HG03095 (cell line): ENCODE results near the gene ASPM.

ENCODE experiments used
- ATAC-seq: cut with Tn5 transposase; IDR thresholded peaks from one replicate; pipeline ENCODE4 v1.9.1; 2021; ENCODE audit warnings: moderate library complexity; ENCODE audit not compliant: unreplicated experiment

The ASPM gene, protein sequence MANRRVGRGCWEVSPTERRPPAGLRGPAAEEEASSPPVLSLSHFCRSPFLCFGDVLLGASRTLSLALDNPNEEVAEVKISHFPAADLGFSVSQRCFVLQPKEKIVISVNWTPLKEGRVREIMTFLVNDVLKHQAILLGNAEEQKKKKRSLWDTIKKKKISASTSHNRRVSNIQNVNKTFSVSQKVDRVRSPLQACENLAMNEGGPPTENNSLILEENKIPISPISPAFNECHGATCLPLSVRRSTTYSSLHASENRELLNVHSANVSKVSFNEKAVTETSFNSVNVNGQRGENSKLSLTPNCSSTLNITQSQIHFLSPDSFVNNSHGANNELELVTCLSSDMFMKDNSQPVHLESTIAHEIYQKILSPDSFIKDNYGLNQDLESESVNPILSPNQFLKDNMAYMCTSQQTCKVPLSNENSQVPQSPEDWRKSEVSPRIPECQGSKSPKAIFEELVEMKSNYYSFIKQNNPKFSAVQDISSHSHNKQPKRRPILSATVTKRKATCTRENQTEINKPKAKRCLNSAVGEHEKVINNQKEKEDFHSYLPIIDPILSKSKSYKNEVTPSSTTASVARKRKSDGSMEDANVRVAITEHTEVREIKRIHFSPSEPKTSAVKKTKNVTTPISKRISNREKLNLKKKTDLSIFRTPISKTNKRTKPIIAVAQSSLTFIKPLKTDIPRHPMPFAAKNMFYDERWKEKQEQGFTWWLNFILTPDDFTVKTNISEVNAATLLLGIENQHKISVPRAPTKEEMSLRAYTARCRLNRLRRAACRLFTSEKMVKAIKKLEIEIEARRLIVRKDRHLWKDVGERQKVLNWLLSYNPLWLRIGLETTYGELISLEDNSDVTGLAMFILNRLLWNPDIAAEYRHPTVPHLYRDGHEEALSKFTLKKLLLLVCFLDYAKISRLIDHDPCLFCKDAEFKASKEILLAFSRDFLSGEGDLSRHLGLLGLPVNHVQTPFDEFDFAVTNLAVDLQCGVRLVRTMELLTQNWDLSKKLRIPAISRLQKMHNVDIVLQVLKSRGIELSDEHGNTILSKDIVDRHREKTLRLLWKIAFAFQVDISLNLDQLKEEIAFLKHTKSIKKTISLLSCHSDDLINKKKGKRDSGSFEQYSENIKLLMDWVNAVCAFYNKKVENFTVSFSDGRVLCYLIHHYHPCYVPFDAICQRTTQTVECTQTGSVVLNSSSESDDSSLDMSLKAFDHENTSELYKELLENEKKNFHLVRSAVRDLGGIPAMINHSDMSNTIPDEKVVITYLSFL (N-terminal part only)

DNA sequence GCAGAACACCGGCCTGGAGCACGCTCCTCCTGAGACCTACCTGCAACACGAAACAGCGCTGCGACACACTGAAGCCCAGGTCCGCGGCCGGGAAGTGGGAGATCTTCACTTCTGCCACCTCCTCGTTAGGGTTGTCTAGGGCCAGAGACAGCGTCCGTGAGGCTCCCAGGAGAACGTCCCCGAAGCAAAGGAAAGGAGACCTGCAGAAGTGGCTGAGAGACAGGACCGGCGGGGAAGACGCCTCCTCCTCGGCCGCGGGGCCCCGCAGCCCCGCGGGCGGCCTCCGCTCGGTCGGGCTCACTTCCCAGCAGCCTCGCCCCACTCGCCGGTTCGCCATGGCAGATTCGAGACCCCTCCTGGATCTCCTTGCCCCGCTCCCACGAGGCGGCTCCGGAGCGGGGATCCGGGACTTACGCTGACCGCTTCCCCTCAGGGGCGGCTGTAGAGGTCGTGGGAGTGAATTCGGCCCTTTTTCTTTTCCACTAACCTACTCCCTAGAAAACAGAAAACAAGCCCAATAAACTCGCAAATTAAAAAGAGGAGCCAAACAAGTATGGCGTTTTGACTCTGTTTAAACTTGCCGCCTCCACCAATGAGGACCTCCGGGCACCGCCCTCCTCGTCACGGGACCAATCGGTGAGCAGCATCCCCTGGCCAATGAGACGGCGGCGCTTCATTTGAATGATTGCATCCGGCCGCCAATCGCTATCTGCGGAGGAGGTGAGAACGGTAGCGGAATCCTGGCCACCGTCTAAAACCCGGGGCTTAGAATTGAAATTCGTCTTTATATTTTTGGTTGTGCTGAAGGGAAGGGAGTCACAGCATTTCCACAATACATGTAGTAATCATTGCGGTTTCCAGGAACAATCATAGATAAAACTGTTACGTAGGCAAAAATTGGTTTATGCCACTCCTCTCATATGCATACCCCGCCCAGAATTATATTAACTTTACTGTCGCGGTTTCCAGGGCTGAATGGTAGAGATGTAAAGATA is at the start of gene ASPM:
Gene ASPM (minus strand): TSS at position 569 of the 995 bp plus-strand sequence. CDS start 232 bp downstream, at position 337.
- peak; percentile 99 for ATAC-seq

DNA sequence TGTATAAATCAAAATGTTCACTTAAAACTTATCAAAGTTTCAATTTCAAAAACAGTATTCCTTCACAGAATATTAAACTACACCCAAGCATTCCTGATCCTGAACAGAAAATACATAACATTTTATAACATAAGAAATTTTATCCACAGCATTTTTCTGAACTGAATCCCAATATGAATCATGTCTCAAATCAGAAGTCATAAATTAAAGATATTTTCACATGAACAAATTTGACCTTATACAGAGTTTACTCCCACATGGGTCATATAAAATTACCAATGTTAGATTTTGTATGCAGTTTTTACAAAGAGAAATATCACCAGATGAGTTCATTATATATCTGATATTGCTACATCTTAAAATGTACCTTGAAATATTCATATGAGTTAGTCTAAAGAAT is 48.6 kb upstream of the ASPM start:
- ATAC-seq: no peak

DNA sequence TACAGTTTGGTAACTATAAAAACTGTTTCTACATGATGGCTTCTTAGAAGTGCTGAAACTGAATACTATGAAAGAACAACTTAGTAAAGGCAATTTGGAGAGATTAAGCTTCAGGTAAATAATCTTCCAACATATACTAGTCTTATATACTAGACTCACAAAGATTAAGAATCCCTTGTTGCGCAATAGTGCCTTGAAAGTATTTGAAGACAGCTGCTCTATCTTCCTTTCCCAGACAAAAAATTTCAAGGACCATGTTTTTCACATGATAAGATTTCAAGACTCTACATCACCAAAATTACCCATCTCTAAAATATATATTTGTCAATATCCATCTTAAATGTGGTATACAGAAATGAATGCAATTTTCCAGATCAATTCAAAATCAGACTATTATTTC is 37.7 kb upstream of the ASPM start:
- no peak for ATAC-seq

DNA sequence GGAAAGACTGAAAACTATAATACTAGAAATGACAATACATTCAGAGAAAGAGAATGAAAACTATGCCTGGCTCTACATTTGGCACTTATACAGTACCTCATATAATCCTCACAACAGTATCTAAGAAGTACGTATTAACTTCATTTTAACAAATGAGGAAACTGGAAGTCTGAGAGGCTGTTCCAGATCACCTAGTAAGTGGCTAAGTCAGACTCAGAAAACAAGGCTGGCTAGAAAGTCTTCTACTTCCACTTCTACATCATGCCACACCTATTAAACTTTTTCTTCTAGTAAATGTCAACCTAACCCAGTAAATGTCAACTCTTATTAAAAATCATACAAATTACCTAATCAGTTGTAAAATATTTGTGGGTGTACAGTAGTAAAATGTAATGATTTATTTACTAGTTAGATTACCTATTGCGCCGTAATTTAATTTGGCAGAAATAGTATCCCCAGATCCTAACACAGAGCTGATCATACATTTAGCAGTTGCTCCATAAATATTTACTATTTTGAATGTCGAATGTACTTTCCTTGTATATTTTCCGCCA is 36.8 kb upstream of the ASPM start:
- no peak for ATAC-seq

DNA sequence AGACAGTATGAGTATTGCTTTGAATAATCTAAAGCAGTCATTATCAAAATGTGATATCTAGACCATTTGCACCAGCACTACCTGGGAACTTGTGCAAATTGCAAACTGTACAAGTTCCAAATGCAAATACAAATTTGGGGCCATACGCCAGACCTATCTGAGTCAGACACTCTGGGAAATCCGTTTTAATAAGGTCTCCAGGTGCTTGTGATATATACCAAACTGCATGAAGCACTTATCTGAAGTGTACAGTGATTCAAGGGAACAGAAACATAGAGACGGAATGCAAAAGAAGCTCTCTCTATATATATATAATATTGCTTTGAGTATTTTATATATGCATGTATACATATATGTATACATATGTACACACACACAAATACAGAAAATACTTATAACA is 36.2 kb upstream of the ASPM start:
- ATAC-seq: no peak

DNA sequence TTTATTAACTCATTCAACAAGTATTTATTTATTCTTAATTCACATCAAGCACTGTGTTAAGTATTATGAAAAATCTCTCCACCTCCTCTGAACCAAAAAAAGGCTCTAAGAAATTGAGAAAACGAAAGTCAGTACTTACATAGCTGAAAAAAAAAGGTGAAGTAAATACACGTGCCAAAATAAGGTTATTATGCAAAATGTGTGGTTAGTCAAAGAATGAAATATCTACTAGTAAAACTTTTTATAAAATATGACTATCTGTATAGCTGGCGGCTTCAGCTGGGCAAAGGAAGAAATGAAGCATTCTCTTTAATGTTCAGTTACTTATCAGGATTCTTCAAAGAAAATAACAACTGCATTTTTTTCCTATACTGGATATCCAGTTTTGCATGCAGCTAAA is 35.5 kb upstream of the ASPM start:
- peak; percentile 63 for ATAC-seq

DNA sequence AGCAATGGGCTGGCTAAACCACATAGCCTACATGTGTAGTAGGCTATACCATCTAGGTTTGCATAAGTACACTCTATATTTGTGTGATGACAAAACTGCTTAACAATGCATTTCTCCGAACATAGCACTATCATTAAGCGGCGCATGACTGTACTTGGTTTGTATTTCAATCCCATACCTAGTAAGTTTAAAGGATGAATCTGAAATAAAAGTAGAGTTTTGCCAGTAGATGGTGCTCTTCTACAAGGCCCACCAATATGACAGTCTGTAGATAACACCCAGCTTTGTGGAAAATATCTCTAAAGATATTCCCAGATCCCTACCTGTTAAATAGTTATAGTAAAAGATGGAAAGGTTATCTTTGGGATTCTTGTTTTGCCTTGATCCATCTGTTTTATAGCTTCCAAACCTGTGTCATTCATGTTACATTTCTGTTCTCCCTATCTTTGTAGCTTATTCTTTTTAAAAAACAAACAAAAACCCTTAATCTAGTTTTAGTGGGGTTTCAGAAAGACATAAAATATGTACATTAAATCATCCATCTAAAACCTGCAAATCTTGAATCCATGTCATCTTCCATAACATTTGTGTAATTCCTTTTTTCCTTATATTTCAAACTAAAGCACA is 33.9 kb upstream of the ASPM start:
- peak; percentile 45 for ATAC-seq

DNA sequence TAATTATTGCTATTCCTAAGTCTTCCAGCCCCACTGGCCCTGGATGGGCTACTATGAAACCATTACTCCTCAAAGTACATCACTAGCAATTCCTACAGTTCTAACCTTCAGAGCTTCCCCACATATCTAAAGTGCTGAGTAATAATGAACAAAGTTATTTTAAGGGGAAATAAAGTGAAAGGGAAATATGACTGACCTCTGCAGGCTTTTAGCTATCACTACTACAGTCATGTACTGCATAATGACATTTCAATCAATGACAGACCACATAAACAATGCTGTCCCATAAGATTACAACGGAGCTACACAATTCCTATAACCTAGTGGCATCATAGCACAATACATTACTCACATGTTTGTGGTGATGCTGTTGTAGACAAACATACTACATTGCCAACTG is 32.5 kb upstream of the ASPM start:
- peak; percentile 47 for ATAC-seq

DNA sequence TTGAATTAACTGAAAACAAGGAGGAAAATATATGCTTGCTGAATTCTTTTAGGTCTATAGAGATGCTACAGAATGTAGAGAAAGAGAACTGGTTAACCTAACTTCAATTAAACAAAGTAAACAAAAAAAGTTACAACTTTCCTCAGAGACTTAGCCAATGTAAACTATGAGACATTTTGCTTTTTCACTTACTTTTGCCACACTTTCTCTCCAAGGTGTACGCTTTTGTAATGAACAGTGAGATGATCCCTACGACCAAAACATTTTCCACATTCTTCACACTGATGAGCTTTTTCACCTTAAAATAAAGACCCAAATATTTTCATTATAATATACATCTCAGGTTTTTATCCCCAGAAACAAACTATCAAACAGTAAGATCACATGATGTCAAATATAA is 28.3 kb upstream of the ASPM start:
- ATAC-seq: no peak

DNA sequence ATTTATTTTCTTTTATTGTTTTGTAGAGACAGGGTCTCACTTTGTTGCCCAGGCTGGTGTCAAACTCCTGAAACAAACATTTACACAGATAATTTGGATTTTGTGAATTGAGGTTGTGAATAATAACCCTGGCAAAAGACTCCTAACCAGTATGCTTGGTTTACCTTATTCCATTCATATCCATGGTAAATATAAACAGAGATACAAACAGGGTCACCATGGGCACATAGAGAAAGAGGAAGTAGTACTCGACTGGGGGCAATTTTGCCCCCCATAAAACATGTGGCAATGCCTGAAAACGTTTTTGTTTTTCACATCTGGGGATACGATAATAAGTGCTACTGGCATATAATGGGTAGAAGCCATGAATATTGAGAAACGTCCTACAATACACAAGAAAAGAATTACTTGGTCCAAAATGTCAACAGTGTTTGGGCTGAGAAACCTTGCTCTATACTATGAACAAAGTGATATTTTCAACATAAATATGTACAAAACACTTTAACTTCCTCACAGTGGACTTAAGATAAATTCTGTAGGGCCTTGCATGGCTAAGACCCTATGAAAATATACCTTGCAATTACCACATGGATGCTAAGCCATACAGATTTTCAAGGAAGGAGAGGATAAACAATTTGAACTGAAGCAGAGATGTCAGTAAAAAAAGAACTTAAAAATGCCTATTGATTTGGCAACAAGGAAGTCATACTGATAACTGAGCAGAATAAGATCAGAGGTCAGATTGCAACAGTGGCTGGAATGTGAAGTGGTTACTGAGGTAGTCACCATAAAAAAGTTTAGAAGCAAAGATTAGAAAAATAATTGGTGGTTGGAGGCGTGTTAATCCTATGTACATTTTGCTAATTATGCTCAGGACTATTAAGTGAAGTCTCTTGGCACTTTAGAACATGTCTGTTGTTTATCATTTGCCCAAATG is 27.4 kb upstream of the ASPM start:
- no peak for ATAC-seq

DNA sequence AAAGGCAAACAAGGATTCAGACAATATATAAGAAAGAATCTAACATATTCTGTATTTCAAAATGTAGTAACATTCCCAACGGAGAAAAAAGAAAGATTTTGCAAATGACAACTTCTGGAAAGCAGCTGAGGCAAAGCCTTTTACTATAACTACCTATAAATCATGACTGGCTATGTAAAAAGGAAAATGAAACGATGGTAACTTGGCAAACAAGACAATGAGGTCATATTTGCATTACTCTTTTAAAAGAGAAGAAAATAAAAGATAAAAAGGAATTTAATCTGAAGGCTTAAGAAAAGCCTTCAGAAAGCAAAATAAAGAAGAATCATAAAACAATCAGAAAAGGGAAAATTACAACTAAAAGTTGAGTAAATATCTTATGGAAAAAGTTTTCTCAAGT is 25.1 kb upstream of the ASPM start:
- ATAC-seq: no peak

DNA sequence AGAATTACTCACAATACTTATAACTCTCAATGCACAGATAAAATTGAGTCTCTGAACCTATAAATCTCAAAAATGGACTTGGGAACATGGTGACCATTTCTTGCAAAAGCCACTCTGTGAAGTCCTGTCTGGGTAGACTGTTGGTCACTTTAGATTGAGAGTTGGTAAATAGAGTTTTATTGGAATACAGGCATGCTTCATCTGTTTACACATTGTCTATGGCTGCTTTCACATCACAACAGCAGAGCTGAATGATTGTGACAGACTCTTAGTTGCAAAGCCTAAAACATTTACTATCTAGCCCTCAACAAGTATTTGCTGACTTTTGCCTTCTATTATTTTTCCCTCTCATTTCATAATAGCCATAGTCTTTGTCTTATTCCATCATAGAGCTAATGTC is 24.1 kb upstream of the ASPM start:
- no peak for ATAC-seq

DNA sequence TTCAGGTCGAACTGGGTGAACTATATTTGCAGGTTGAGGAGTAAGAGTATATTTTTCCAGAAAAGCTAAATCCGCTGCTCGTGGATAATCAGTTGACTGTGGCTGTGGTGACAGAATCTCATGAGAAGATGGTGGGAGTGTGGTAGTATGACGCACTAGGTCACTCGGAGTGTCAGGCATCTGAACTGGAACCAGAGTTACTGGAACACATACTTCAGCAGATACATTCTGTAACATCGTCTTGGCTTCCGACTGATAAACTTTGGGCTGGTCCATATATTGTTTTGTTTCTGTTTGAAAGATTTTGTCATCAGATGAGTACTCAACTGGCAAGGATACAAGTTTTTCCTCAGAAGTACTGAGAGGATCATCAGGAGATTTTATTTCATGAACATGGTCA is 13.0 kb upstream of the ASPM start:
- no peak for ATAC-seq

DNA sequence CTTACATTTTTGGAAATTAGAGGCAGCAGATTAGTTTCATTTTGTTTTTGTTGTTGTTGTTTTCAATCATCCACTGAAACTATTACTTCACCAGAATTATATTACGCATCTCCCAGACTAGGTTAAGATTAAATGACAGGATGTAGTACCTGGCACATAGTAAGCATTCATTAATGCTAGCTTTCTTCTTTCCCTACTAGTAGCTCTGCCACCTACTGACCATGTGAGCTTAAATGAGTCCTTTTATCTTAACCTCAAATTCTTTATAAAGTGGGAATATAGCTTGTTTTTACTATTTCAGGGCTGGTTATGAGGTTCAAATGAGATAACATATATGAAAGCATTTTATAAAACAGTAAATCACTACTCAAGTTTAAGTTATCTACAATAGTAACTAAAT is 10.2 kb upstream of the ASPM start:
- no peak for ATAC-seq

DNA sequence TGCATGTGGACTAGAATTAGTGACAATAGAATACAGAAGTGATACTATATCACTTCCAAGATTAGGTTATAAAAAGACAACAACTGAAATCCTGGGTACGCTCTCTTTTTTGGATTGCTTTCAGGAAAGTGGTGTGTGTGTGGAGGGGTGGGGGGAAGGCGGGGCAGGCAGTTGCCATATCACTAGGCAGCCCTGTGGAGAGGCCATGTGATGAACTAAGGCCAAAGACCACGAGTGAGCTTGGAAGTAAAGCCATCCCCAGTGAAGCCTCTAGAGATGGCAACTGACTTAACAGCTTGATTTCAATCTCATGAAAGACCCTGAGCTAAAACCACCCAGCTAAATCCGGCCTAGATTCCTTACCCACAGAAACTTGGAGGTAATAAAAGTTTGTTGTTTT is 6.2 kb upstream of the ASPM start:
- ATAC-seq: no peak

DNA sequence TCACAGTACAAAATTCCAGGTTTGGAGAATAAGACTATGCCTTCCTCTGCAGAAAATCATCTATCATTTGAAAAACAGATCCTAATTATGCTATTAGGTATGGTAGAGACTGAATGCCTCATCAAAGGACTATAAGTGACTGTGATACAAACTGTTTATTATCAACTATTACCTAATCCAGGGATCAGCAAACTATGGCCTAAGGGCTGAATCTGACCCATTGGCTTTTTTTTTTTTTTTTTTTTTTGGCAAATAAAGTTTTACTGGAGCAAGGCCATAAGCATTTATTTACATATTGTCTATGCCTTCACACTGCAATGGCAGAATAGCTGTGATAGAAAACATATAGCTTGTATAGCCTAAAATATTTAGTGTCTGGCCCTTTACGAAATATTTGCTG is 4.7 kb upstream of the ASPM start:
- no peak for ATAC-seq

DNA sequence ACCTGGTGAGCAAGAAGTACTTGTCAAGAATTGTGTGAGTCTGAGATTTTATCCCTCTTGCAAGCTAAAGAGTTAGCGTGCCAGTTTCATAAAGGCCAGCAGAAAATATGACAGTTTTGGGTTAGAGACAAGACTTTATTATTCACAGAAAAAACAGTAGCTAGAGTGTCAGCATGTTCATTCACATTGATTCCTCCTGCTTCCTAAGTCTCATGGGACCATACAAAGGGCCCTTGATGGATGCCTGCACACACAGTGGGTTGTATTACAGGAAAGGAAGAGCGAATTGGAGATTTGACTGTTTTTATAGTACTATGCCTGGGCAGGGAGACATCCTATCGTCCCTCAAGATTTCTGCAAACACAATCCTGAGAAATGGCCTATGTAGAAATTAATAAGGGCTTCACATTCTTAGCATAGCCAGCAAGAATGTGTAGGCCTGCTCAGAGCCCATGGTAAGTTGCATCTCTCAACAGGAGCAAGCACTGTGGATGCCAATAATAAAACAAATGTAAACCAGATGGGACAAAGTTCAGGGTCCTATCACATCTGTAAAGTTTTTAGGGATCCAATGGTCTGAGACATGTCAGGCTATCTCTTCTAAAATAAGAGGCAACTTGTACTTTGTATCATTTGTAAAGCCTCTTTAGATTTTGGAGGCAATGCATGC is 4.0 kb upstream of the ASPM start:
- ATAC-seq: no peak

DNA sequence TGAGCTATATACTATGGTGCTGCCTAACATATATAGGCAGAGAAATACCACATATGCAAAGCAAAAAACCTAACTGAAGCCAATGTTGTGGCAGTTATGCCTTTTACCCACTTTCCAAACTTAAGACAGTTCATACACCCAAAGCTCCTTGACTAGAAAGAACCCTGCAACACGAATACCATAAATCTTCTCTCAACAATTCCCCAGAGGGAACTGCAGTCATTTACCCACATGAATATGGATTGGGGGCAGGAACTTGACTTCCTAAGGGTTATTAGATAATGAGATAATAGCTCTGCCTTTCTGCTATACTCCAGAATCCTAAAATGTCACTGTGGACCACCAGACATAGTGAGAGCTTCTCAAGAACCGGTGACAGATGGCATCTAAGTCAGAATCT is 2.9 kb upstream of the ASPM start:
- ATAC-seq: no peak
